G401 (cell line): ENCODE results near the gene PLCD4. TPM values are rescaled to one million over a fixed set of nuclear protein-coding genes. Genes with fewer than 3 reads are reported as not detected.

ENCODE experiments used
- DNase-seq: peaks from one replicate; pipeline ENCODE4 v3.0.0-alpha.2; 2015; ENCODE audit warnings: low spot score
- in situ Hi-C: cut with HindIII; loops from 2 replicates; pipeline ENCODE4 v1.10.0; 2016; ENCODE audit warnings: low sequenced_read_pairs, mixed read lengths
- total RNA-seq: library from RNA; depleted of rRNA; stranded (reverse); fragments of >200 nt; shearing (Covaris generic); gene quantifications from 2 replicates; pipeline ENCODE4 v1.2.3, GENCODE V29; 2014

Gene PLCD4
- total RNA-seq, 1 experiment from 2014 or later: 1.3 TPM

GRCh38 chr2:218615868-218616315 is 8.2 kb downstream of the PLCD4 start:
- no peak for DNase-seq
- in situ Hi-C loops: no loop called here

- in situ Hi-C loops: no loop called here
- no peak for DNase-seq
Observed at GRCh38 chr2:218618102-218618860, 10.6 kb downstream of the PLCD4 start.

DNA sequence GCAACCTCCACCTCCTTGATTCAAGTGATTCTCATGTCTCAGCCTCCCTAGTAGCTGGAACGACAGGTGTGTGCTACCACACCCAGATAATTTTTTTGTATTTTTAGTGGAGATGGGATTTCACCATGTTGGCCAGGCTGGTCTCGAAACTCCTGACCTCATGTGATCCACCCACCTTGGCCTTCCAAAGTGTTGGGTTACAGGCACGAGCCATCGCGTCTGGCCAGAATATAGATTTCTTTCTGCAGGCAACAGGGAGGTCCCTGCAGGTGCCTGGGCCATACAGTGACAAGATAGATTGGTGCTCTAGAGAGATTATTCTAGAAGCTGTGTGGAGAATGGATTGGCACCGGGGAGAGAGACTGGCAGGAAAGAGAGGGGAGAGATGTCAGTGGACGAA is 13.3 kb downstream of the PLCD4 start:
- no peak for DNase-seq

DNA sequence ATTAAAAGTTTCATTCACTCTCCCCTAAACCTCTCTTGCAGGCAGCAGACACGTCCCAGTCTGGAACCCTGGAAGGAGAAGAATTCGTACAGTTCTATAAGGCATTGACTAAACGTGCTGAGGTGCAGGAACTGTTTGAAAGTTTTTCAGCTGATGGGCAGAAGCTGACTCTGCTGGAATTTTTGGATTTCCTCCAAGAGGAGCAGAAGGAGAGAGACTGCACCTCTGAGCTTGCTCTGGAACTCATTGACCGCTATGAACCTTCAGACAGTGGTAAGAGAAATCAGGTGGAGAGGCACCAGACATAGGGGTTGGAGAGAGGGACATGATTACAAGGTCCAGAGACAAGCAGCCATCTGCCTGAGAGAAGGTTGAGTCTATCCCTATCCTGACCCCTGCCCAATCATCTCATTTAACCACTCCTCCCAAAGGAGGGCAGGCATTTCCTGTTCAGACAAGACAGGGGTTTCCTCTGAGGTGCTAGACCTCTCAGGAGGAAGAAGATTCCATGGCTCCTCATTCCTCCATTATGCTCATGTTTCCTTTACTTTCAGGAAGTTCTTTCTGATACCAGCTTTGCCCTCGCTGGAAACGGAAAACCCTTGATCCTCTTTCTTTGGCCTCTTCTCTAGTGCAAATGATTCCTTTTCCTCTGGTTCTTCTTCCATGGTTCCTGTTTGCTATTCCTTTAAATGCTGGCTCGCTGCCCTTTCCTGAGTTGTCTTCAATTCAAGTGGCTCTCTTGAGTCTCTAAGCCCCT is 15.1 kb downstream of the PLCD4 start:
- in situ Hi-C loops: no loop called here

More for the DNA sequence above, 13.3 kb downstream of the PLCD4 start:
- in situ Hi-C loops: no loop called here

DNA sequence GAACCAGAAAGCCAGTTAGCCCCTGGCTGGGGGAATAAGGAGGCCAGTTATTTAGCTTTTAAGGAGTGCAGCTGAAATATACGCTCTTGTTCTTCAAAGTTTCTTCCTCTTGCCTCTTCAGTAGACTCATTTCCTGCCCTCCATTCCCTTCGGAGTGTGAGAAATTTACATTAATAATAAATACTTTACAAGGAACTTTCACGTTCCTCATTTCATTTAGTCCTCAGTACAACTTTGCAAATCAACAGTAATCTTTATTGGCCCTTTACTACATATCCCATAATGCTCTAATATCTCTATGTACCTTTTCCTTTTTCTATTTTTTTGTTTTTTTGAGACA is 15.6 kb downstream of the PLCD4 start:
- DNase-seq: no peak
- in situ Hi-C loops: no loop called here

More for the DNA sequence above, 15.1 kb downstream of the PLCD4 start:
- DNase-seq: peak; percentile 30

GRCh38 chr2:218626369-218626768 is 18.7 kb downstream of the PLCD4 start:
- in situ Hi-C loops: no loop called here

GRCh38 chr2:218627939-218628338 is 20.2 kb downstream of the PLCD4 start:
- in situ Hi-C loops: no loop called here
- no peak for DNase-seq

More at GRCh38 chr2:218626369-218626768, 18.7 kb downstream of the PLCD4 start:
- no peak for DNase-seq

DNA sequence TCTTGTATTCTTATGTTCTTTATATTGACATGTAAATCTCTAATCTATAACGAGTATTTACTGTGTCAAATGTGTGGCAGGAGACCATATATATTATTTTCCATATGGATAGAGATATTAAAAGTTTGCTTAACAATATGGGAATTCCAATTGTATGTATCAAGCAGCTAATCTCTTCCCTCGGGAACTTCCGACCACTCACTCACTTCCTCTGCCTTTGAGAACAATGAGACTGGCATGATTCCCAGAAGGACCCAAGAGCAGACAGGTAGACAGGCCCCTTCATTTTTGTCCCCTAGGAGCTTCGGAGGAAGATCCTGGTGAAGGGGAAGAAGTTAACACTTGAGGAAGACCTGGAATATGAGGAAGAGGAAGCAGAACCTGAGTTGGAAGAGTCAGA is 24.1 kb downstream of the PLCD4 start:
- in situ Hi-C loops: no loop called here

DNA sequence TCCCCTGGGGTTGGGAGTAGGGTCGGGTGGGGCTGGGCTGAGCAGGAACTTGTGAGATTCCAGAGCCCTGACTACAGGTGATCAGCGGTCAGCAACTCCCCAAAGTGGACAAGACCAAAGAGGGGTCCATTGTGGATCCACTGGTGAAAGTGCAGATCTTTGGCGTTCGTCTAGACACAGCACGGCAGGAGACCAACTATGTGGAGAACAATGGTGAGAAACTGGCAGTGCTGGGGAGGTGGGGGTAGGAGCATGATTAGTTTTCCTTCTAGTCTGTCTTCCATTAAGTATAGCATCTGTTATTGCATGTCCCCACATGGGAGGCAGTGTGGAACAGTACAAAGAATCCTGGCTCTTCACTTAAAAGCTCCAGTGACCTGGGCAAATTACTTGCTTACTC is 28.0 kb downstream of the PLCD4 start:
- in situ Hi-C loops: no loop called here
- DNase-seq: no peak

More for the DNA sequence above, 24.1 kb downstream of the PLCD4 start:
- no peak for DNase-seq

DNA sequence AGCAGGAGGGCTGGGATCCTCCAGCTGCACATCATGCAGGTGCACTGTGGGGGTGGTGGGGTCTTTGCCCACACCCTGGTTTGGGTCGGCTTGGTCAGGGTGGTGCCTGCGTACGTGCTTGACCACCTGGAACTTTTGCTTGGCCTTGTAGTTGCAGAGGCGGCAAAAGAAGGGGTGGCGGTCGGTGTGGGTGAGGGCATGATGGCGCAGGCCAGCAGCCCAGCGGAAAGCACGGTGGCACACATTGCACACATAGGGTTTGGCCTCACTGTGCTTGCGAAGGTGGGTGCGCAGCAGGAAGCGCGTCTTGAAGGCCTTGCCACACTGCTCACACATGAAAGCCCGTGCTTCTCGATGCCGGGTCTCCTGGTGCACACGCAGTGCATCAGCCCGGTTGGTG is 30.7 kb downstream of the PLCD4 start:
- no peak for DNase-seq
- in situ Hi-C loops: no loop called here

DNA sequence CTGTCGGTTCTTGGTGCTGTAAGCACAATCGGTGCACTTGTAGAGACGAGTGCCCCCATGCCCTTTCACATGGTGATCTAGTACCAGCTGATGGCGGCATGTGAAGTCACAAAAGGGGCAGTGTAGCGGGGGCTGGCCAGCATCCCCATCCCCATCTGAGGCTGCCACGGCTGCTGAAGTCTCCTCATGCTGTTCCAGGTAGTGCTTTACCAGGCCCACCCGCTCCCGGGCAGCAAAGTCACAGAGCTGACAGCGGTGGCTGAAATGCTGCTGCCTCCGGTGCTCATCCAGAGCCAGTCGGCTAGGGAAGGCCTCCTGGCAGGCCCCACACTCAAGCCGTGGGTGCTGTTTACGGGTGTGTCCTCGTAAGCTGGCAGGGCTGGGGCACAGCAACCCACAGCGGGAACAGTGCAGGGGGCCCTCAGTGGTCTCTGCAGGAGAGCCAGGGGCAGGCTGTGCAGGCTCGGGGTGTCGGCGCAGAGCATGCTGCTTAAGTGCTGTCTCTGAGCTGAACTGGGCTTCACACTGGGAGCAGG is 34.5 kb downstream of the PLCD4 start:
- in situ Hi-C loops: no loop called here
- DNase-seq: no peak

DNA sequence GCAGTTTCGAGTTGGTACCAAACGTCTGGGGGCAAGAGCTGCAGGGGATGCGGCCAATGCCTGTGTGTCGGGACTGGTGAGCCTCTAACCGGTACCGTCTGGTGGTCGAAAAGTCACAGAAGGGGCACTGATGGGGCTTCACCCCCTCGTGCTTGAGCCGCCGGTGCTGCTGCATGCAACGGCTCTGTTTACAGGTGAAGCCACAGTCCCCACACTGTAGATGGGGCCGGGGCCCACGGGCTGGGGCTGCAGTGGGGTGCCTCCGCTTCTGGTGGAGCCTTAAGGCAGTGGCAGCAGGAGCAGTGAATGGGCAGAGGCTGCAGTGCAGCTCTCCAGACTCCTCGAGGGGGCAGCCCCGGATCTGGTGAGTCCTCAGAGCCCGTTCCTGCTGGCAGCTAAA is 35.1 kb downstream of the PLCD4 start:
- no peak for DNase-seq
- in situ Hi-C loops: no loop called here

- no peak for DNase-seq
- in situ Hi-C loops: no loop called here
Observed at GRCh38 chr2:218643751-218644310, 36.1 kb downstream of the PLCD4 start.

DNA sequence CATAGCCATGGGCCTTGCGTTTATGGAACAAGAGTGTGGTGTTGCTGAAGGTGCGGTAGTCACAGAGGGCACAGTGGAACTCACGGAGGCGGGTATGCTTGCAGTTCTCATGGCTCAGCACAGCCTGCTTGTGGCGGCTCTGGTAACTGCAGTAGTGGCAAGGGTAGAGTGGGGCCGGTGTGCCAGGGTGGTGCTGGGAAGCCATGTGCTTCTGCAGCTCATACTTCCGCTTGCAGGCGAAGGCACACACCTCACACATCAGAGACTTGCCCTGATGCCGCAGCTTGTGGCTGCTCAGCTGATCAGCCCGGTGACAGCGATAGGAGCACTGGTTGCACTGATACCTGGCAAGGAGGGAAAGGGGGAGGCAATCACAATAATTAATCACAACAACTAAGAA is 37.0 kb downstream of the PLCD4 start:
- in situ Hi-C loops: no loop called here
- DNase-seq: no peak

DNA sequence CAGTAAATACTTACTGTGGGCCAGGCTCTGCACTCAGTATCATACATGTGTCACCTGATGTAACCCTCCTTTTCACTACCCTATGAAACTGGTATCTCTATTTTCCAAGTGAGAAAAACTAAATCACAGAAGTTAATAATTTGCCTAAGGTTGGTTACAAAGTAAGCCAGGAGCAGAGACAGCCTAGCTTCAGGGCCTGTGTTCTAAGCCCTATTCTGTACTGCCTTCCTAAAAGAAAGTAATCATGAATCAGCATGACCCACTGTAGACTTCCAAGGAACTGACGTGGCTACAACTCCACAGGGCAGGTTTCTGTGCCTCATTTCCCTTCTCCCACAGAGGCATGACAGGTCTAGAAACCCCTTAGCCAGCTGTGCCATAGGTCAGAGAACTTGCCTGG is 37.4 kb downstream of the PLCD4 start:
- in situ Hi-C loops: no loop called here
- DNase-seq: no peak

GRCh38 chr2:218648088-218648786 is 40.5 kb downstream of the PLCD4 start:
- peak; percentile 50 for DNase-seq
- in situ Hi-C loops: no loop called here

- in situ Hi-C loops: no loop called here
Observed at GRCh38 chr2:218648787-218649100, 41.0 kb downstream of the PLCD4 start.

GRCh38 chr2:218655751-218656150 is 48.1 kb downstream of the PLCD4 start:
- no peak for DNase-seq
- in situ Hi-C loops: loop anchor here (5.0 kb wide), 1 partner anchor 47 kb away; no protein-coding TSS in a partner anchor

More at GRCh38 chr2:218648787-218649100, 41.0 kb downstream of the PLCD4 start:
- no peak for DNase-seq

GRCh38 chr2:218658671-218659257 is 51.1 kb downstream of the PLCD4 start:
- peak; percentile 47 for DNase-seq
- in situ Hi-C loops: loop anchor here (5.0 kb wide), 1 partner anchor 44 kb away; no protein-coding TSS in a partner anchor
